Measurements from ENCODE around the gene GRB10.

GRB10 gene

DNA sequence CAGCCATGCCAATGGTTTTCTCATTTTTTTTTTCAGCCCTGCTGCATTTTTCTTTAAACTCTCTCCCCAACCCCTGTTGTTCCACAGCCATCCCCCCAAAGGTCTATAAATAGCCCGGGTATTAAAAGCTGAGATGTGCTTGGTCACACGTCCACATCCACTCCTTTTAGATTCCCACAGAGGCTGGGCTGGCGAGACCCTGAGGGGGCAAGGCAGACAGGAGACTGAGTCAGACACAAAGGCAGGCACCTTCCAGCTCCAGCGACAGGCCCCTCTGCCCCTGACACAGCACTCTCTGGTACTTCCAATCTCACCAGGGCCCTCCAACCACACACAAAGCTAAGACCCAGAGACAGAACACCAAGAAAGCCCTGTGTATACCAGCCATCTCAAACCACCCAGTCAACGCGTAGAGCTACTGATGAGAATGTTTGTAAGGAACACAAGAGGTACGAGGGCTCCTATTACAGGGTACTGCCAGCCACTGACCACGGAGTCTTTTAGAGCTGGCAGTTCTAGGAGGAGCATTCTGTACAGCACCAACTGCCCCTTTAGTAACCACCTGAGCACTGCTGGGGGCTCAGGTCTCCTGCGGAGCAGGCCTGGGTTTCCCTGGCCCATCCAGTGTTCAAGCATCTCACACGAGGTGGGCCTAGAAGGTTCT lies 153.3 kb downstream of the GRB10 start:
- DNase-seq, result no peak

GRCh38 chr7:50628434-50629084 lies 154.1 kb downstream of the GRB10 start:
- DNase-seq, result no peak

GRCh38 chr7:50627824-50628361 lies 154.8 kb downstream of the GRB10 start:
- no peak for DNase-seq

DNA sequence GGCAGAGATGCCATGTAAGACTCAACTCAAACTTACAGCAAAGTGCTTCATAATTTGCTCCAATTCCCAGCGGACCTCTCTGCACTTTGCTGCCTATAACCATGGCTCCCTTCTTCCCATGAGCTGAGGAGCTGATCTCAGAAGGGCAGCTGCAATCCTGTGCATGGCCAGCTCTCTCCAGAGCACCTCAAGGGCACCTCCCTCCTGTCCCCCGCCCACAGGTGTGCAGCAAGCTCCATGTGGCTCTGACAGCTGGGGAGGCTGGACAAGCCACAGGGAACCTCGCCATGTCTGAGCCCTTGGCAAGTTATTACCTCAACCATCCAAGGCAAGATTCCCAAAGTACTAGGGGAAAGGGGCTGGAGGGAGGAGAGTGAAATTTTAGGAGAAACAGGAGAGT lies 156.4 kb downstream of the GRB10 start:
- no peak for DNase-seq

DNA sequence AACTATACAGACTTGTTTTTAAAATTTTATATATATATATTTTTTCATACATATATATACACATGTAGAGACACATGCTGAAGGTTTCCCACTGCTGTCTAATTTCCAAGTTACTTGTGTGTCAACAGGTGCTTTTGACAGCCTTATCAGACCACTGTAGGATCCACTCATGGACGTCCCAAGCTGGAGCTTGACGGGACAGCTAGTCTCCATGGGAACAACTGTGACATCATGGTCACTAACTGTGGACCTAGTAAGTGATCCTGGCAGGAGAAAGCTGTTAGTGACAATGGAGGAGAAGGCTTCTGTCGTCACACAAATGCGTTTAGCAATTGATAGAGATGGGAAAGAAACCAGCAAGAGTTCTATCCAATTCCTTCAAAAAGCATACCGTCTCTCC lies 157.3 kb downstream of the GRB10 start:
- no peak for DNase-seq

DNA sequence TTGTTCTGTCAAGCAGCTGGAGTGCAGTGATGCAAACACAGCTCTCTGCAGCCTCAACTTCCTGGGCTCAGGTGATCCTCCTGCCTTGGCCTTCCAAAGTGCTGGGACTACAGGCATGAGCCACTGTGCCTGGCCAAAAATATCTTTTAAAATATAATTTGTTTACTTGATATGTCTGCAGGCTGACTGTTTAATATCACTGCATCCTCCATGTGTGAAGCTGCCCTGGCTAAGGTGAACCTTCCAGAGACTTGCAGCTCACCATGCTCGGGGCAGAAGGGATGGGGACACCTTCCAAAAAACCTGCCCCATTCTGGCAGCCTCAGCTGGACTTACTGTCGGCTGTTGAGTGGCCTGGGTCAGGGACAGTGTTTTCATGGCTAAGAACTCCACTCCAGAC lies 159.9 kb downstream of the GRB10 start:
- no peak for DNase-seq

DNA sequence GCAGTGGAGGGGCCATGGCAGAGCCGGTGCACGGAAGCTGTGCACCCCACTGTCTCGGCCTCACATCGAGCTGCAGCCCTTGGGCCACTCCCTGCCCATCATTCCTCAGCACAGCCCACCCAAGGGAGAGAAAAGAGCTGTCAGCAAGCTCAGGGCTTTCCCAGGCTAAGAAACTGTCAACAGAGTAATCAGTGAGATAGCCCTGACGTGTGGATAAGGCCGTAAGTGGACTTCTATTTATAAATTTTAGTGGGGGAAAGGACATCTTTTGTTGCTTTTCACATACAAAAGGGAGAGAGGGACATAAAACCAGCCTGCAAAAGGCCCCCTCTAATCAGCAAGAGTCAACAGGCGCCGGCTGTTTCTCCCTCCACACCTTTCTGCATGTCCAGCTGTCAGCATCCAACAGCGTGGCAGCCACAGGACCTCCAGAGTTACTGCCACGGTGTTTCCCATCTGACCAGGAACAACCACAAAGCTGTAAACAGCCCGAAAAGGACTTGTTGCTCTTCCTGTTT lies 160.7 kb downstream of the GRB10 start:
- DNase-seq, result no peak

GRCh38 chr7:50621206-50621605 lies 161.5 kb downstream of the GRB10 start:
- DNase-seq, result no peak

DNA sequence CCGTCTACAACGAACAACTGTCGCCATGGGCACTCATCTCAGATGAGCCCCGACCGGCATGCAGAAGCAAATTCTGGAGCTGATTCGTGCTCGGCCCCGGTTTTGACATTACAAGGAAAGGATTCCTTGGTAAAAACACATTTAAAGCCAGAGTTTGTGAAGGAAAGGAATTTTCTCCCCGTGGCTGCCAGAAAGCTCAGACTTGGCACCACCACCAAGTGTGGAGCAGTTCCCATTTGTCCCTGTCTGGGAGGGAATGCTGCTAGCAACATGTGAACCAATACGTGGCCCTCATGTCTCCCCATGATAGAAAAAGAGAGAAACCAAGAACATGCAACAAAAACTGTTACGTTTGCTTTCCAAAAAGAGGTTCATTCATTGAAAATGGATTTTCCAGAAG lies 162.3 kb downstream of the GRB10 start:
- no peak for DNase-seq

GRCh38 chr7:50619684-50620083 lies 163.0 kb downstream of the GRB10 start:
- DNase-seq, result no peak

- DNase-seq, result no peak
Observed at GRCh38 chr7:50618281-50618680, 164.4 kb downstream of the GRB10 start.

GRCh38 chr7:50615519-50616080 lies 167.1 kb downstream of the GRB10 start:
- no peak for DNase-seq

GRCh38 chr7:50614721-50615518 lies 167.8 kb downstream of the GRB10 start:
- no peak for DNase-seq

DNA sequence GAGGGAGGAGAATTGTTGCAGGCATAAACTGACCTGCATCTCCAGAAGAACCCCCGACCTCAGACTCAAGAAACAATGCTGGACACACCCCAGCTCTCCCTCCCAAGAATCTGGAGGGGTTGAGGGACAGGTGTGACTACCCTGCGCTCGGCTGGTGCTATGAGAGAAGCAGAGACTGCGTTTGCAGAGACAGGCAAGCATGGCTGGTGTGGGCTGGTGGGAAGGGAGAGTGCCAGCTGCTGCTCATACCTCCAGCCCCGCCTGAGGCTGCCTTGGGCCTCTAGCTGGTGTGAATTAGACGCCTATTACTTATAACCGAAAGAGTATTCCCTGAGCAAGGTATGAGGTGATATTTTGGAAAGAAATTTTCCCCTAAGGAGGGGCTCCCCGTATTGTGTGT lies 169.2 kb downstream of the GRB10 start:
- DNase-seq, result no peak

DNA sequence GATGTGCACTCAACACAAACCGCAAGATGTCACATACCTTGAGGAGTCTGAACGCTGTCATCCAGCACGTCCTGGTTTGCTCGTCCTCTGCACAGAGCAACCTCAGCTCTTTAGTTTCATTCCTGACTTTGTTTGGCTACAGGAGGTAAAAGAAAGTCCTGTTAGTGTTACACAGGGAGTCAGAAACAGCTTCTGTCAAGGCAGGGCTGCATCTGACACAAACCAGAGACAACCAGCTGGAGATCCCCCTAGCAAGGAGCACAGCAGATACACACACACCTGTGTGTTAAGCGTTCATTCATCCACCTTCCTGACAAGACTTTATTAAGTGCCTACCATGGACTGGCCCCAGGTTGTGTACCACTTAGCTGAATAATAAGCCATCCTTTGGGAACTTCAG lies 170.0 kb downstream of the GRB10 start:
- no peak for DNase-seq

- no peak for DNase-seq
Observed at GRCh38 chr7:50610521-50611277, 172.0 kb downstream of the GRB10 start.

DNA sequence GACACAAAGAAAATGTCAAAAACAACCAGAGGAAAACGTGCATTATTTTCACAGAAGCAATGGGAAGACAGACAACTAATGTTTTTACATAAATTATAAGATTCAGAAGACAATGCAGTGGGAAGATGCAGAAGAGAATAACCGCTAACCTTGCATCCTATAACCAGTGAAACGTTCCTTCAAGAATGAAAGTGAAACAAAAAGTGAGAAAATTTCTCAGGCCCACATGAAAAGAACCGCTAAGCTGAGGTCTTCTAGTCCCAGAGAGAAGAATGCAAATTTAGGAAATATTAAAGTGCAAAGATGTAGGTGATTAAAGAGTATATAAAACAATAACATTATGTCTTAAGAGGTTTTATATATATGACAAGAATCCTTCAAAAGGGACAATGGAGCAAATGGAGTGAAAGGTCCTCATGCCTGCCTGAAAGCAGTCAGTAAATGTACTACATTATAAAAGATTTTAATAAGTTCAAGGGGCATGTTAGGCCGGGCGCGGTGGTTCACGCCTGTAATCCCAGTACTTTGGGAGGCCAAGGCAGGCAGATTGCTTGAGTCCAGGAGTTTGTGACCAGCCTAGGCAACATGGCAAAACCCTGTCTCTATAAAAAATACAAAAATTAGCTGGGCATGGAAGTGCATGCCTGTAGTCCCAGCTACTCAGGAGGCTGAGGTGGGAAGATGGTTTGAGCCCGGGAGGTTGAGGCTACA lies 174.3 kb downstream of the GRB10 start:
- DNase-seq, result no peak

- no peak for DNase-seq
Observed at GRCh38 chr7:50607524-50608125, 175.1 kb downstream of the GRB10 start.

- DNase-seq, result no peak
Observed at GRCh38 chr7:50605059-50605458, 177.6 kb downstream of the GRB10 start.

- no peak for DNase-seq
Observed at GRCh38 chr7:50603287-50603686, 179.4 kb downstream of the GRB10 start.

DNA sequence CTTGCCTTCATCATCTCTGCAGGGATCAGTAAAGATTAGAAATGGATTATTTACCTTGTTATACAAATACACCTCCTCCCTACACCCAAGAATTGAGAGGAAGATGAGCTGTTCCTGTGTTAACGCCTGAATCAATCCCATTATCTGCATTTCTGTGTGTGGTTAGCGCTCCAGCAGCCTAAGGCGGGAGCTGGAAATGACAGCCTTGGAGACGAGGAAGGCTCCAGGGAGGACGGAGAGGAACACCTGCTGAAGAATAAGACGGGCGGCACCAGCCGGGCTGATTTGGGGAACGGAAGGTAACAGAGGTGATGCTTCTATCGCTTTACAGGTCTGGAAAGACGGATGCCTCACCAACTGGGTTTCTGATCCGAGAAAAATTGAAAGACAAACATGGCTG lies 183.3 kb downstream of the GRB10 start:
- DNase-seq, result no peak
